Tibial nerve (tissue), 4 donors: Measurements from ENCODE around the gene ZFP69. TPM values are rescaled to one million over a fixed set of nuclear protein-coding genes. Genes with fewer than 3 reads are reported as not detected.
A peak's percentile ranks its signal among the peaks of the same experiment; 100 is the strongest.

Experiments
- DNase-seq, 2 donors: peaks; one replicate each; pipeline ENCODE4 v3.0.0-alpha.2; 2019; ENCODE audit warnings: low spot score in 2 of 2
- H3K27ac ChIP-seq, 4 donors: fragments of 200-600 bp; sonication (generic) in 3 of 4; one replicate each; pipeline ENCODE4 v1.5.1; 2017 to 2019; ENCODE audit warnings: mild to moderate bottlenecking in 1 of 4
- H3K27me3 ChIP-seq, 2 donors: fragments of 200-600 bp; sonication (generic) in 1 of 2; one replicate each; pipeline versions ENCODE4 v1.5.1 to v1.6.0; 2017 to 2019
- H3K36me3 ChIP-seq, 3 donors: fragments of 200-600 bp; sonication (generic); one replicate each; pipeline ENCODE4 v1.5.1; 2018 to 2019
- H3K4me1 ChIP-seq, 4 donors: fragments of 200-600 bp; sonication (generic) in 3 of 4; one replicate each; pipeline ENCODE4 v1.5.1; 2017 to 2019
- H3K4me3 ChIP-seq, 4 donors: fragments of 200-600 bp; sonication (generic) in 3 of 4; one replicate each; pipeline ENCODE4 v1.5.1; 2017 to 2019; ENCODE audit warnings: mild to moderate bottlenecking in 1 of 4, moderate library complexity in 1 of 4
- H3K9me3 ChIP-seq, 4 donors: fragments of 200-600 bp; sonication (generic) in 3 of 4; one replicate each; pipeline ENCODE4 v1.5.1; 2017 to 2019
- EP300 ChIP-seq, 2 donors: sonication (generic); formaldehyde crosslinking; IDR thresholded peaks; one replicate each; pipeline ENCODE4 v1.6.1; 2017; ENCODE audit warnings: antibody characterized with exemption in 2 of 2, mild to moderate bottlenecking in 1 of 2
- POLR2A ChIP-seq, 2 donors: fragments of 450-650 bp; IDR thresholded peaks; one replicate each; pipeline ENCODE4 v1.6.1; 2017; ENCODE audit warnings: antibody characterized with exemption in 2 of 2, mild to moderate bottlenecking in 2 of 2, moderate library complexity in 2 of 2
- WGBS, 2 donors: methylation state at CpG; one replicate each; pipeline ENCODE4 v1.1.5; 2018; 5-methylcytosine and 5-hydroxymethylcytosine counted together
- total RNA-seq, 4 donors: library from RNA; depleted of rRNA; stranded (reverse); fragments of >200 nt; gene quantifications; one replicate each; pipeline ENCODE4 v1.1.0, GENCODE V29; 2016
- TF ChIP-seq, protein P1 (sequence below), 5 experiments: fragments of 200-600 bp in 3 of 5; fragments of 450-650 bp in 2 of 5; sonication (generic) in 3 of 5; IDR thresholded peaks; one replicate each; pipeline ENCODE4 v1.5.1; 2016 to 2019; ENCODE audit warnings: antibody characterized with exemption in 5 of 5, mild to moderate bottlenecking in 3 of 5, moderate library complexity in 2 of 5

Gene ZFP69
- total RNA-seq, 4 donors from 2014 or later, result 1.7 to 7.6 (median 3.4) TPM

DNA sequence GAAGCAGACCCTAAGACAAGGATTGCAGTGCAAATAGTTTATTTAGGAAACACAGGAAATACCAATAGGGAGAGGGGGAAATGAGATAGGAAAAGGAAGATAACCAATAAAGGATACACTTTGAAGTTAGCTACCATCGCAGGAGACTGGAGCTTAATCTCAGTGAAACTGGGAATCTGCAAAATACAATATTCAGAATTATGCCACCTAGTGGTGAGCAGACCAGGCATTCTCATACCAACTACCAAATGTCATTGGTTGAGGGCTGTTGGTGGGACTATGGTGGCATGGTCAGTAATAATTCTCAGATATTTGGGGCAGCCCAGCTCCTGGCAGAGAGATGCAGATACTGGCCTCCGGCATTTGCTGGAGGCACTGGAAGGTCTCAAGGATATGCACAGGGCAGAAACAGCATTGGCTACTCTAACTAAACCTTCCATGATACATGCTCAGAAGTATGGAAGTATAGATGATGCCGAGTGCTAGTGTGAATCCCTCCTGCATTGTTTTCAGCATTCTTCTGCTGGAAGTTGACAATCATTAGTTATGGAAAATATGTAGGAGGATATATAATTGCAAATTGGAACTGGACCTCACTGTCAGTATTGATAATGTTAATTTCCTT, 38.6 kb upstream of the ZFP69 start:
- Histone ChIP-seq H3K9me3 (no peaks in the 10 kb centered on the region), H3K4me3 (no peak overlapping the region), H3K36me3 (no peaks in the 10 kb centered on the region), H3K27ac (no peak overlapping the region), H3K4me1 (no peaks in the 10 kb centered on the region), H3K27me3 (no peaks in the 10 kb centered on the region)
- WGBS, 2 donors, result 64 to 69% methylated on average over 3 of the region's 3 CpGs
- DNase-seq, result peak in 1 of 2 donors; percentile 27
- TF ChIP-seq POLR2A (IDR thresholded peaks at IDR 0.05), result no peak
- TF ChIP-seq, protein P1, sequence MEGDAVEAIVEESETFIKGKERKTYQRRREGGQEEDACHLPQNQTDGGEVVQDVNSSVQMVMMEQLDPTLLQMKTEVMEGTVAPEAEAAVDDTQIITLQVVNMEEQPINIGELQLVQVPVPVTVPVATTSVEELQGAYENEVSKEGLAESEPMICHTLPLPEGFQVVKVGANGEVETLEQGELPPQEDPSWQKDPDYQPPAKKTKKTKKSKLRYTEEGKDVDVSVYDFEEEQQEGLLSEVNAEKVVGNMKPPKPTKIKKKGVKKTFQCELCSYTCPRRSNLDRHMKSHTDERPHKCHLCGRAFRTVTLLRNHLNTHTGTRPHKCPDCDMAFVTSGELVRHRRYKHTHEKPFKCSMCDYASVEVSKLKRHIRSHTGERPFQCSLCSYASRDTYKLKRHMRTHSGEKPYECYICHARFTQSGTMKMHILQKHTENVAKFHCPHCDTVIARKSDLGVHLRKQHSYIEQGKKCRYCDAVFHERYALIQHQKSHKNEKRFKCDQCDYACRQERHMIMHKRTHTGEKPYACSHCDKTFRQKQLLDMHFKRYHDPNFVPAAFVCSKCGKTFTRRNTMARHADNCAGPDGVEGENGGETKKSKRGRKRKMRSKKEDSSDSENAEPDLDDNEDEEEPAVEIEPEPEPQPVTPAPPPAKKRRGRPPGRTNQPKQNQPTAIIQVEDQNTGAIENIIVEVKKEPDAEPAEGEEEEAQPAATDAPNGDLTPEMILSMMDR (IDR thresholded peaks at IDR 0.05), result peak; percentile 35 to 65 (median 53)

DNA sequence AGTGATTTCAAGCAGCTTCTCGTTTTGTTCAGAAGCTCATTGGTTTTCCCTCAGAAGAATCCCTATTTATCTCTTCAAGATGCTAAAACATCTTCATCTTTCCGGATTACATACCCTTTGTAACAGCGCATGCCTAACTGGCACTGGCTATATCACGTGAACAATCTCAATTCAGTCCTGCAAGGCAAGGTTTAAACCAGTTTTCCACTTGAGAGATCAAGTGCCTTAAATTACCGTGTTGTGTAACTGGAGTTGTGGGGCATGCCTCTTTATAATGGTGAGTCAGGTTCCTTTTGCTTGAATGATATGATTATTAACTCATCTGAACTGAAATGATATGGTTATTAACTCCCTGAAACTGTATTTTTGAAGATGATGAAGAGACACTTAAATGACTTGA, 37.8 kb upstream of the ZFP69 start:
- Histone ChIP-seq H3K27ac (no peak overlapping the region), H3K4me3 (no peak overlapping the region), H3K36me3 (no peaks in the 10 kb centered on the region), H3K27me3 (no peaks in the 10 kb centered on the region), H3K9me3 (no peaks in the 10 kb centered on the region), H3K4me1 (no peaks in the 10 kb centered on the region)
- TF ChIP-seq, protein P1 (IDR thresholded peaks at IDR 0.05), result no peak
- TF ChIP-seq POLR2A (IDR thresholded peaks at IDR 0.05), result no peak
- no peak for TF ChIP-seq EP300 (IDR thresholded peaks at IDR 0.05)
- DNase-seq, result no peak
- 87 to 91% methylated on average over 5 of the region's 5 CpGs for WGBS, 2 donors

DNA sequence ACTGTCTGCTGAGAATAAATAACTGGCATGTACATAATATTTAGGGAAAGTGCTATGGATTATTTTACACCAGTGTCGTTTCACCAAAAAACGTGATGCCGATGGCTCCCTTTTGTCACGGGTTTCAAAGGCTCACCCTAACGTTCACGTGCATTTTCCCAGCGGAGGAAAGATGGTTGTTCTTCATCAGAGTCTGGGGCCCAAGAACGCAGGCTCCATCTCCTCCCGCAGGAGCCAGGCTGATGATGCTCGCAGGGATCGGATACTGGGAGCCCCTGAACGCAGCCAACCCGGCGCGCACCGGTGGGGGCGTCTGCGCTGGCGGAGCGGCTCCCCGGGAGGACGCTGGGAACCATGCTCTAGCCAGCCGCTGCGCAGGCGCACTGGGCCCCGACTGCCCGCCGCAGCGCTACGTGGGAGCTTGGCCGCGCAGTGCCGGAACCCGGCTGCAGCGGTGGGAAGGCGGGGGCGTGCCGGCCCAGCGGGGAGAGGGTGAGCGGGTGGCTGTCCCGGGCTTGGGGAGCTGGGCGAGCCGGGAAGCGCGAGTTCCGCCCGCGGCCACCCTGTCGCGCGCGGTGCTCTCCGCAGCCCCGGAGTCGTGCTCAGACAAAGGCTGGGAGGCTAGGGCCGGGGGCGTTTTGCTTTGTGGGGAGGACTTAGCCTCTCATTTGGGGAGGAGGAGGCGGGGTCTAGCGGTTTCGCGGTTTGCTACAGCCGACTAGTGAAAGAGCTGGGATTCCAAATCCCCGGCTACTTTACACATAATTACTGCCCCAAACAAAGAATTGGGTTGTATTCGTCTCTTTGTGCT, 27.2 kb upstream of the ZFP69 start, which contains the start of gene ZFP69B:
TSS of gene ZFP69B (plus strand) at position 793 of the 811 bp plus-strand sequence. CDS start 486 bp downstream, outside the sequence.
- WGBS, 2 donors, result 0% methylated on average over 18 to 44 of the region's 64 CpGs
- Histone ChIP-seq H3K36me3 (peaks cover 0 to 9% (median 0%) of the 10 kb centered on the region in 3 donors), H3K27ac (peak within 1 kb of the TSS in 3 of 4 donors; percentile 68 to 76 (median 72)), H3K4me1 (peaks cover 0 to 15% (median 5%) of the 10 kb centered on the region in 4 donors), H3K4me3 (peak within 1 kb of the TSS; percentile 46 to 74 (median 54)), H3K27me3 (no peaks in the 10 kb centered on the region), H3K9me3 (peaks cover 0 to 27% (median 0%) of the 10 kb centered on the region in 4 donors)
- peak; percentile 62 to 71 for DNase-seq
- TF ChIP-seq POLR2A (IDR thresholded peaks at IDR 0.05) (peak in 1 of 2 donors; percentile 23), EP300 (IDR thresholded peaks at IDR 0.05) (peak in 1 of 2 donors; percentile 53)
- TF ChIP-seq, protein P1 (IDR thresholded peaks at IDR 0.05), result peak in 2 of 5 experiments; percentile 14 to 24

DNA sequence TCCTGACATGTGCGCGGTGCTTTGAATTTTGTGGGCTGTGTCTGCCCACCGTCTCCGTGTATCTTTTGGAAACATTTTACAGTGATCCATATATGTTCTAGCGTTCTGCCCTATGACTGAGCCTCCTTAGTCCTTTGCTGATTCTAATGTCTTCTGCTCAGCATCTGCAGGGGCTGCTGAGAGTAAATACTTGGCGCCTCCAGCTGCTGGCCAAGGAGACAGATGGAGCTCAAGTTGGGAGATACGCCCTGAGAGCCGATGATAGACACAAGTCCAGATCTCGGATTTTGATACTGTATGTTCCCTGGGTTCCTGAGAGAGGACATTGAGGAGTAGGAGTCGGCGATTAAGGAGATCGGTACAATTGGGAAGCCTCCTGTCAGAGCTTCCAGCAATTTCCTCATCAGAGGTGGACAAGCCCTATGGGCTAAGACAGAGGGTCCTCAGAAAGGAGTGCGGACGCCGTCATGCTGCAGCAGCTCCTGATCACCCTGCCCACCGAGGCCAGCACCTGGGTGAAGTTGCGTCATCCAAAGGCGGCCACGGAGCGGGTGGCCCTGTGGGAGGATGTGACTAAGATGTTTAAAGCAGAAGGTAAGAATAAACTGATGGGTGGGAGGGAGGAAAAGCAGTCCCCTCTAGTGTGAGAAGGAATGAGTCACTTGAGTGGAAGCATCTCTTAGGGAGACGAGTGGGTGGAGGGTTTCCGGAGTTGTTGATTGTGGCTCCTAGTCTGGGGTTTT, 26.4 kb upstream of the ZFP69 start:
- Histone ChIP-seq H3K27ac (peak overlapping the region in 3 of 4 donors; percentile 68 to 76 (median 72)), H3K9me3 (peaks cover 0 to 35% (median 3%) of the 10 kb centered on the region in 4 donors), H3K4me3 (peak overlapping the region; percentile 46 to 74 (median 54)), H3K36me3 (peaks cover 0 to 17% (median 0%) of the 10 kb centered on the region in 3 donors), H3K27me3 (no peaks in the 10 kb centered on the region), H3K4me1 (peaks cover 0 to 15% (median 5%) of the 10 kb centered on the region in 4 donors)
- TF ChIP-seq, protein P1 (IDR thresholded peaks at IDR 0.05), result no peak
- TF ChIP-seq POLR2A (IDR thresholded peaks at IDR 0.05) (no peak), EP300 (IDR thresholded peaks at IDR 0.05) (no peak)
- WGBS, 2 donors, result 20 to 25% methylated on average over 22 of the region's 22 CpGs
- DNase-seq, result peak in 1 of 2 donors; percentile 6
